Neuronal stem cell (in vitro differentiated cells): ENCODE data around the gene PC.

ENCODE experiments used
- DNase-seq: peaks from one replicate; pipeline ENCODE4 v3.0.0-alpha.2; 2013; ENCODE audit warnings: low spot score
- H2AFZ ChIP-seq: one replicate; pipeline ENCODE4 v1.6.1; 2013; ENCODE audit warnings: mild to moderate bottlenecking, low read length, inconsistent platforms
- H2AK5ac ChIP-seq: 2 replicates; pipeline ENCODE4 v1.6.1; 2013; ENCODE audit warnings: low read depth, mild to moderate bottlenecking, inconsistent platforms, low read length, moderate library complexity, mixed read lengths
- H2BK120ac ChIP-seq: 2 replicates; pipeline ENCODE4 v1.6.1; 2013; ENCODE audit warnings: low read depth, mild to moderate bottlenecking, inconsistent platforms, low read length, moderate library complexity, mixed read lengths
- H2BK12ac ChIP-seq: one replicate; pipeline ENCODE4 v1.6.1; 2013; ENCODE audit warnings: low read length, inconsistent platforms
- H2BK15ac ChIP-seq: 2 replicates; pipeline ENCODE4 v1.6.1; 2013; ENCODE audit warnings: mild to moderate bottlenecking, low read length, inconsistent platforms, mixed read lengths
- H2BK5ac ChIP-seq: one replicate; pipeline ENCODE4 v1.6.1; 2013; ENCODE audit warnings: inconsistent platforms, mild to moderate bottlenecking, low read length, moderate library complexity
- H3K14ac ChIP-seq: one replicate; pipeline ENCODE4 v1.6.1; 2013; ENCODE audit warnings: low read length, inconsistent platforms
- H3K18ac ChIP-seq: 2 replicates; pipeline ENCODE4 v1.6.1; 2013; ENCODE audit warnings: low read length, inconsistent platforms
- H3K23ac ChIP-seq: 2 replicates; pipeline ENCODE4 v1.6.1; 2013; ENCODE audit warnings: low read depth, mild to moderate bottlenecking, mixed read lengths, low read length, inconsistent platforms; ENCODE audit not compliant: poor library complexity
- H3K27ac ChIP-seq: replicated peaks from 3 replicates; pipeline ENCODE4 v1.5.1; 2013; ENCODE audit warnings: low read length, inconsistent platforms
- H3K27me3 ChIP-seq, 3 experiments: 2 replicates each; pipeline ENCODE4 v1.6.1; 2013; ENCODE audit warnings: low read length in 3 of 3, mild to moderate bottlenecking in 2 of 3, inconsistent platforms in 1 of 3, low read depth in 1 of 3, mixed read lengths in 1 of 3, moderate library complexity in 1 of 3; ENCODE audit not compliant: control insufficient read depth in 3 of 3, insufficient read depth in 3 of 3
- H3K36me3 ChIP-seq, 2 donors: replicated peaks in 1 of 2; 2 replicates each; pipeline ENCODE4 v1.6.1; 2013; ENCODE audit warnings: low read length in 2 of 2; ENCODE audit not compliant: control insufficient read depth in 2 of 2, insufficient read depth in 2 of 2
- H3K4ac ChIP-seq: 2 replicates; pipeline ENCODE4 v1.6.1; 2013; ENCODE audit warnings: inconsistent platforms, mild to moderate bottlenecking, low read length, moderate library complexity
- H3K4me1 ChIP-seq, 2 donors: 1 replicate in 1 of 2; 2 replicates in 1 of 2; pipeline ENCODE4 v1.6.1; 2013; ENCODE audit warnings: low read length in 2 of 2, low read depth in 1 of 2; ENCODE audit not compliant: control insufficient read depth in 2 of 2, insufficient read depth in 1 of 2
- H3K4me2 ChIP-seq: one replicate; pipeline ENCODE4 v1.6.1; 2013; ENCODE audit warnings: mild to moderate bottlenecking, low read length, inconsistent platforms; ENCODE audit not compliant: insufficient read depth, poor library complexity, severe bottlenecking
- H3K4me3 ChIP-seq, 2 donors: 2 replicates each; pipeline ENCODE4 v1.5.1; 2013; ENCODE audit warnings: low read length in 2 of 2, mild to moderate bottlenecking in 2 of 2, inconsistent platforms in 1 of 2, moderate library complexity in 1 of 2
- H3K79me1 ChIP-seq: one replicate; pipeline ENCODE4 v1.6.1; 2013; ENCODE audit warnings: low read depth, mild to moderate bottlenecking, inconsistent platforms, low read length, moderate library complexity
- H3K9ac ChIP-seq: one replicate; pipeline ENCODE4 v1.6.1; 2013; ENCODE audit warnings: mild to moderate bottlenecking, low read depth, low read length, inconsistent platforms; ENCODE audit not compliant: poor library complexity
- H3K9me3 ChIP-seq, 2 donors: replicated peaks in 1 of 2; 2 replicates each; pipeline versions ENCODE3 to v1.6.1; 2013; ENCODE audit warnings: low read length in 2 of 2, mild to moderate bottlenecking in 2 of 2, inconsistent platforms in 1 of 2, low read depth in 1 of 2, mixed read lengths in 1 of 2, moderate library complexity in 1 of 2; ENCODE audit not compliant: control insufficient read depth in 2 of 2, insufficient read depth in 1 of 2
- H4K8ac ChIP-seq: one replicate; pipeline ENCODE4 v1.6.1; 2013; ENCODE audit warnings: low read depth, mild to moderate bottlenecking, inconsistent platforms, low read length, moderate library complexity
- H4K91ac ChIP-seq: one replicate; pipeline ENCODE4 v1.6.1; 2013; ENCODE audit warnings: low read length, low read depth, mild to moderate bottlenecking, inconsistent platforms; ENCODE audit not compliant: poor library complexity
- WGBS, 2 donors: extraction: QIAGEN DNeasy Blood & Tissue Kit; methylation state at CpG; one replicate each; pipeline ENCODE4 v1.1.7; 2013; ENCODE audit warnings: missing lambda C conversion rate in 2 of 2, mixed read lengths in 1 of 2; ENCODE audit not compliant: insufficient read length in 2 of 2, insufficient replicate concordance in 1 of 2; ENCODE audit errors: extremely low coverage in 2 of 2; 5-methylcytosine and 5-hydroxymethylcytosine counted together

Gene PC

GRCh38 chr11:66951927-66952337 lies 6.3 kb downstream of the PC start:
- WGBS, 2 donors = no CpG with 5 or more reads among the region's 7 CpGs
- no peak overlapping the region for H3K18ac ChIP-seq
- no peak overlapping the region for H4K8ac ChIP-seq
- H2AFZ ChIP-seq = no peak overlapping the region
- H2BK15ac ChIP-seq = no peak overlapping the region
- H2BK5ac ChIP-seq = no peak overlapping the region
- H3K14ac ChIP-seq = no peak overlapping the region
- no peaks in the 10 kb centered on the region for H3K27me3 ChIP-seq
- H3K9ac ChIP-seq = no peak overlapping the region
- no peak overlapping the region for H4K91ac ChIP-seq
- H3K9me3 ChIP-seq = no peaks in the 10 kb centered on the region
- H2AK5ac ChIP-seq = no peak overlapping the region
- peaks cover 2% of the 10 kb centered on the region for H3K79me1 ChIP-seq
- H3K4ac ChIP-seq = no peak overlapping the region
- no peak overlapping the region for H2BK12ac ChIP-seq
- no peak for DNase-seq
- no peak overlapping the region for H3K4me2 ChIP-seq
- H3K4me1 ChIP-seq = peaks cover 2% of the 10 kb centered on the region in 2 donors
- peaks cover 0 to 2% of the 10 kb centered on the region in 2 donors for H3K36me3 ChIP-seq
- no peak overlapping the region for H3K27ac ChIP-seq
- H2BK120ac ChIP-seq = no peak overlapping the region
- no peak overlapping the region for H3K23ac ChIP-seq
- no peak overlapping the region for H3K4me3 ChIP-seq

GRCh38 chr11:66951135-66951534 lies 7.0 kb downstream of the PC start:
- WGBS, 2 donors = no CpG with 5 or more reads among the region's 10 CpGs
- no peak overlapping the region for H3K14ac ChIP-seq
- H3K23ac ChIP-seq = no peak overlapping the region
- no peaks in the 10 kb centered on the region for H3K27me3 ChIP-seq
- H3K27ac ChIP-seq = no peak overlapping the region
- no peak overlapping the region for H3K4ac ChIP-seq
- DNase-seq = no peak
- no peak overlapping the region for H4K91ac ChIP-seq
- no peak overlapping the region for H2BK5ac ChIP-seq
- H2BK120ac ChIP-seq = no peak overlapping the region
- no peak overlapping the region for H3K4me3 ChIP-seq
- no peak overlapping the region for H2AK5ac ChIP-seq
- H3K9ac ChIP-seq = no peak overlapping the region
- H2BK12ac ChIP-seq = no peak overlapping the region
- H2BK15ac ChIP-seq = no peak overlapping the region
- no peak overlapping the region for H3K18ac ChIP-seq
- peaks cover 0 to 2% of the 10 kb centered on the region in 2 donors for H3K4me1 ChIP-seq
- H2AFZ ChIP-seq = no peak overlapping the region
- H3K9me3 ChIP-seq = no peaks in the 10 kb centered on the region
- H3K4me2 ChIP-seq = no peak overlapping the region
- peaks cover 2% of the 10 kb centered on the region for H3K79me1 ChIP-seq
- H3K36me3 ChIP-seq = peaks cover 0 to 2% of the 10 kb centered on the region in 2 donors
- no peak overlapping the region for H4K8ac ChIP-seq

GRCh38 chr11:66950112-66950535 lies 8.1 kb downstream of the PC start:
- H4K8ac ChIP-seq = no peak overlapping the region
- H3K18ac ChIP-seq = no peak overlapping the region
- no peak overlapping the region for H2AK5ac ChIP-seq
- no peak overlapping the region for H3K27ac ChIP-seq
- H2BK5ac ChIP-seq = no peak overlapping the region
- peaks cover 0 to 2% of the 10 kb centered on the region in 2 donors for H3K4me1 ChIP-seq
- no peak overlapping the region for H3K4ac ChIP-seq
- no peak overlapping the region for H2BK15ac ChIP-seq
- WGBS, 2 donors = no CpG with 5 or more reads among the region's 8 CpGs
- H3K23ac ChIP-seq = no peak overlapping the region
- peak overlapping the region; percentile 27 for H3K9ac ChIP-seq
- H3K4me2 ChIP-seq = no peak overlapping the region
- no peak overlapping the region for H4K91ac ChIP-seq
- H2AFZ ChIP-seq = no peak overlapping the region
- no peaks in the 10 kb centered on the region for H3K27me3 ChIP-seq
- no peaks in the 10 kb centered on the region for H3K9me3 ChIP-seq
- DNase-seq = no peak
- H3K14ac ChIP-seq = no peak overlapping the region
- H3K4me3 ChIP-seq = no peak overlapping the region
- H3K79me1 ChIP-seq = peaks cover 2% of the 10 kb centered on the region
- peaks cover 0 to 2% of the 10 kb centered on the region in 2 donors for H3K36me3 ChIP-seq
- peak overlapping the region; percentile 28 for H2BK12ac ChIP-seq
- no peak overlapping the region for H2BK120ac ChIP-seq

- H2BK5ac ChIP-seq = no peak overlapping the region
- H3K4me2 ChIP-seq = no peak overlapping the region
- no peak overlapping the region for H2AK5ac ChIP-seq
- no peak overlapping the region for H3K18ac ChIP-seq
- H3K14ac ChIP-seq = no peak overlapping the region
- DNase-seq = no peak
- no peaks in the 10 kb centered on the region for H3K36me3 ChIP-seq
- H3K9me3 ChIP-seq = peaks cover 0 to 5% of the 10 kb centered on the region in 2 donors
- no peaks in the 10 kb centered on the region for H3K27me3 ChIP-seq
- H3K23ac ChIP-seq = no peak overlapping the region
- H3K79me1 ChIP-seq = no peaks in the 10 kb centered on the region
- no peak overlapping the region for H3K9ac ChIP-seq
- H2BK120ac ChIP-seq = no peak overlapping the region
- no peak overlapping the region for H4K91ac ChIP-seq
- no peak overlapping the region for H2AFZ ChIP-seq
- H3K4me1 ChIP-seq = no peaks in the 10 kb centered on the region
- H3K4ac ChIP-seq = no peak overlapping the region
- no peak overlapping the region for H4K8ac ChIP-seq
- no peak overlapping the region for H2BK12ac ChIP-seq
- H3K27ac ChIP-seq = no peak overlapping the region
- H3K4me3 ChIP-seq = no peak overlapping the region
- WGBS, 2 donors = no CpG with 5 or more reads among the region's 5 CpGs
- no peak overlapping the region for H2BK15ac ChIP-seq
These were observed 19.5 kb downstream of the PC start for GRCh38 chr11:66938582-66939135.
